C4-2B (cell line): ENCODE data around the gene RGS11.

ENCODE experiments used
- CTCF ChIP-seq: fragments of 450-650 bp; conservative IDR thresholded peaks from 2 replicates; pipeline ENCODE4 v1.5.1; 2017; ENCODE audit warnings: mild to moderate bottlenecking
- ZFX ChIP-seq: fragments of 450-650 bp; IDR thresholded peaks from 2 replicates; pipeline ENCODE4 v1.6.1; 2017

- TF ChIP-seq CTCF (no peak), ZFX (no peak)
Observed at GRCh38 chr16:296276-296675, 20.5 kb upstream of the RGS11 start.
